NCI-H2196 treated with DMSO at 0.1 percent for 48 hours (cell line): ENCODE measurements around the gene TEDDM1.

ENCODE experiments used
- DNase-seq: peaks from one replicate; lab custom pipeline; 2025; ENCODE audit not compliant: unreplicated experiment; lab: John Stamatoyannopoulos, UW

Gene TEDDM1

DNA sequence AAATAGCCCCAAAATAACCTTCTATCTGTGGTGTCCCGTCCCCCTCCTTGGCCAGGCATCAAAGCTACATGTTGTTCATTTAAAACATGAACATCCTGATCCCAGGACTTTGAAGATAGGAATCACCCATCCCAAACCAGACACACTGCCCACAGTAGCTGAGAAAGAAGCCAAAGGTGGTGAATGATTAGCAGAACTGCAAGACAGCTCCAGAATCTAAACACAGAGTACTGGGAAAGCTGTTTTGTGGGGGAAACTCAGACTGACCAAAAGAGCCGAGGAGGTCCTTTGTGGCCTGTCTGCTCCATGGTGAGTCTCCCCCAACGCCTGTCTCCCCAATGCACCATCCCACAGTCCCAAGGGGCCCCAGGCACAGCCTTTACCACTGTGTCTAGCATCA is 7.3 kb upstream of the TEDDM1 start:
- DNase-seq: no peak

DNA sequence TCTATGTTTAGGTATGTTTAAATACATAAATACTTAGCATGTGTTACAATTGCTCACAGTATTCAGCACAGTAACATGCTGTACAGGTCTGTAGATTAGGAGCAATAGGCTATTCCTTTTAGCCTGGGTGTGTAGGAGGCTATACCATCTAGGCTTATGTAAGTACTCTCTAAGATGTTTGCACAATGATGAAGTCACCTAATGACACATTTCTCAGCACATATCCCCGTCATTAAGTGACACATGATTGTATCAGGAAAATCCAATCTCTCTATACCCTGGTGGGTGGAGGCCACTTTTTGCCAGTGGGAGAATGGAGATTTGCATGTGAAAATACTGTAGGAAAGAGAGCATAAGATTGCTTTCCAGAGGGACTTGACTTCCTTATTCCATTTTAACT is 5.5 kb upstream of the TEDDM1 start:
- DNase-seq: no peak

- no peak for DNase-seq
Measured at GRCh38 chr1:182405578-182405977, 5.1 kb upstream of the TEDDM1 start.

DNA sequence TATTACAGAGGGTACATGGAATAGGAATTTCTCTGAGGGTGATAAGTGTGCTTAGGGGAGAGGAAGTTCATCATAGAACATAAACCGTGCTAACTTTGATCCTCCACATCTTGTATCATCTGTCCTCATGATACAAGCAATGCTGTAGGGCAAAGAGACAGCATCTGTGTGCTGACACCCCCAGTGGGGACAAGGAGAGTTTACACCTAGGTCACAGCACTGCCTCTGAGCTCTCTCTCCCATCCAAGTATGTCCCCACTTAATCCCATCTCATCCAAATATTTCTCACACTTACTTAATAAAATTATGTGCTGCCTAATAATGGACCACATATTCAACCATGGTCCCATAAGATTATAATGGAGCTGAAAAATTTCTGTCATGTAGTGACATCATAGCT is 4.3 kb upstream of the TEDDM1 start:
- no peak for DNase-seq

DNA sequence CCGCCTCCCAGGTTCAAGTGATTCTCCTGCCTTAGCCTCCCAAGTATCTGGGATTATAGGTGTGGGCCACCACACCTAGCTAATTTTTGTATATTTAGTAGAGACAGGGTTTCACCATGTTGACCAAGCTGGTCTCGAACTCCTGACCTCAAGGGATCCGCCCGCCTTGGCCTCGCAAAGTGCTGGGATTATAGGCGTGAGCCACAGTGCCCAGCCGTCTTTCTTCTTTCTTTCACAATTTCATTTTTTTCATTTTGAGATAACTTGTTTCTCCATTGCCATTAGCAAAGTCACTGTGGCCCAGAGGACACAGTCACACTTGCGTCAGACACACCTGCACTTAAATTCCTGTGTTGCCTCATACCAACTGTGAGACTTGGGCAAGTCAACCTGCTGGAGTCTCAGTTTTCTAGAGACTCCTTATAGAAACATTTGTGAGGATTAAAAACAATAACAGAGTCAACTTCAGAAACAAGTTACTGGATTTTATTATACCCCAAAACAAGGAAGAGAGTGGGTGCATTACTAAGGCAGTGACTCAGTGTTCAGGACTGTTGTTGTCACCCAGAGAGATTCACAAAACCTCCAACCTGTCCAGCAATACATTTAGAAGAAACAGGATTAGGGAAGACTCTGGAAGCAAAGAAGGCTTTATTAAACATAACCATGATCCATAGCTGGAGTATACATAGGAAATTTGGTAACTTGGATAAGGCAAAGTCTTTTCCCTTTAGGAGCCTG is 2.6 kb downstream of the TEDDM1 start:
- DNase-seq: no peak

DNA sequence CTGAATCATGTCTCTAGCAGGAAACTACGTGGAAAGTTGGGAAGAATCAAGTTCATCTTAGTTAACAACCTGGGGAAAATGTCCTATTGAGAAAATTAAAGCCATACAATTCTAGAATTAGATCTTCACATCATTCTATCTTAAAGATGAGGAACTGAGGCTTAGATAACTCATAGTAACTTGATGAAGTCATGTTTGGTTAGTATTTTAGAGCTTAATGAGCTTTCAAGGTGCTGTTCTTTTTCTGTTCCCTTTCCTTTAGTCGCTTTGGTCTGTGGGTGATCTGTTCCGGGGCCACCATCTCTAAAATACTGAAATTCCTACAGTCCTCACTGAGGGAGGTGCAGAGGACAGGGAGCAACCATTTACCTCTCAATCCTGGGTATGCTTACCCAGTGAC is 4.6 kb downstream of the TEDDM1 start:
- no peak for DNase-seq

DNA sequence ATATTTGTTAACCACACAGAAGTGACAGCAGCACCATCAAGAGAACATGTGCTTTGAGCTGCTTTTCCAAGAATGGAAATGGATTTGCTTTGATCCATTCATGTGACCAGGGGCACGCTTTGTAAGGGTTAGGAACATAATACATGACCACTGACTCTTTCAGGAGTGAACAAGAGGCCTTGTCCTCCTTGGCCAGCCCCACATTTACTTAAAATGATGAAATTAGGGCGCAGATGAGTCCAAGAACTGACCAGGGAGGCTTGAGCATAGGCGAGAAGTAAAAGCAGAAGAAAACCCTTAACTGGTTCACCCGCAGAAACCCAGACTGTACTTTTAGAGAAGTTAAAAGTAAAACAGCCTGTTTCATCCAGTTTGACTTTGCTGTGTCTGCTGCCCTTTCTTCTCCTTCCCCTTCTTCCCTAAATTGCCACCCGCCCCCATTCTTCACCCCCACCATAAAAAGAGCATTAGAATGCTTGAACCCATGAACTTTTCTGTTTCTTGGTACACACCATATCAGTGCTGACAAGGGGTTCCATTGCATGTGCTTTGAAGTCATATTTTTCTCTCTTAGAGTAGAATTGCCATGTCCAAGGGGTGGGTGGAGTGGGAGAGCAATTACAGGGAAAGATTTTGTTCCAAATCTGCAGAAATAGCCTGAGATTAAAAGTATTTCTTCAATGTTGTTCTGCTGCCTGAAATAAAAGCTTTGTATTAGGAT is 6.3 kb downstream of the TEDDM1 start:
- DNase-seq: no peak

GRCh38 chr1:182392050-182393028 is 8.1 kb downstream of the TEDDM1 start:
- DNase-seq: peak; percentile 57

DNA sequence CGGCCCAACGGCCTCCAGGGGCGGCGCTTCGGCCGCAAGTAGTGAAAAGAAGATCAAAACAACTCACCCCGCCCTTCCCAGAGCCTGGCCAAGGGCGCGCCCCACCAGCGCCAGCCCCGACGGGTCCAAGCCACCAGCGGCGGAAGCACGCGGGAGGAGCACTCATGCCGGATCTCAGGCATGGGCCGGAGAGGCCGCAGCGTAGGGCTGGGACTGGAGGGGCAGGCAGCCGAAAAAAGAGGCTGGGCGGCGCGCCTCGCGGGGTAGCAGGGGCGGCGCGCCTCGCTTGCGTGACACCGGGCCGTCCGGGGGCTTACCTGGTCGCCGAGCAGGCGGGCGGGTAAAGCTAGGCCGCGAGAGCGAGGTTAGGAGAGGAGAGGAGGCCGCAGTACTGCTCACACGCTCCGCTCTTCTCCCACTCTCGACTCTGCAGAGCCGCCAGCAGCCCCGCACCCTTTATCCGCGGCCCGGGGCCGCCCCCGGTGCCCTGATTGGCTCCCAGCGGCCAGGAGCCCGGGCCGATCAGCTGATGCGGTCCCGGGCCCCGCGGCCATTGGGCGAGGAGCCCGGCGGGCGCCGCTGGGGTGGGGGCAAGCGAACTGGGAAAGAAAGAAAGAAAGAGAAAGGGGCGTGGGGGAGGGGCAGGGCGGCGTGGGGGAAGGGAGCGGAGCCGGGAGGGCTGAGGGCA is 9.0 kb downstream of the TEDDM1 start, which contains the start of gene GLUL:
Gene GLUL (minus strand): TSS at position 429 of the 688 bp plus-strand sequence. CDS start 3,053 bp downstream, outside the sequence.
- peak; percentile 76 for DNase-seq

GRCh38 chr1:182391028-182391361 is 9.5 kb downstream of the TEDDM1 start:
- DNase-seq: no peak

DNA sequence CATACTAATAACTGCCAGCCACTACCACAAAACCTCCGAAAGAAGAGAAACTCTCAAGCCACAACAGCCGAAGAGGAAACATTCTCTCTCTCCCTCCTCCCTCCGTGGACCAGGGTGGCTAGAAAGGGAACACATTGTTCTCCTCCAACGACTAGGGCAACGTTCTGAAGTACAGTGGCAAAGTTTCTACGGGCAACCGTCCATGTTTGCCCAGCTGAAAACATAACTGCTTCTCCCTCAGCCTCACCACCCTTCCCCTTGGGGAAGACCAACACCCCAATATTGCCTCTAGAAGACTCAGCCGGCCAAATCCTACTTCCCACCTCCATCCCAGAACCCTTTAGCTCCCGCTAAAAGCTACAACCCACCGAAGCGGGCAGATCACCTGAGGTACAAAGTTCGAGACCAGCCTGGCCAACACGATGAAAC is 10.8 kb downstream of the TEDDM1 start:
- no peak for DNase-seq

DNA sequence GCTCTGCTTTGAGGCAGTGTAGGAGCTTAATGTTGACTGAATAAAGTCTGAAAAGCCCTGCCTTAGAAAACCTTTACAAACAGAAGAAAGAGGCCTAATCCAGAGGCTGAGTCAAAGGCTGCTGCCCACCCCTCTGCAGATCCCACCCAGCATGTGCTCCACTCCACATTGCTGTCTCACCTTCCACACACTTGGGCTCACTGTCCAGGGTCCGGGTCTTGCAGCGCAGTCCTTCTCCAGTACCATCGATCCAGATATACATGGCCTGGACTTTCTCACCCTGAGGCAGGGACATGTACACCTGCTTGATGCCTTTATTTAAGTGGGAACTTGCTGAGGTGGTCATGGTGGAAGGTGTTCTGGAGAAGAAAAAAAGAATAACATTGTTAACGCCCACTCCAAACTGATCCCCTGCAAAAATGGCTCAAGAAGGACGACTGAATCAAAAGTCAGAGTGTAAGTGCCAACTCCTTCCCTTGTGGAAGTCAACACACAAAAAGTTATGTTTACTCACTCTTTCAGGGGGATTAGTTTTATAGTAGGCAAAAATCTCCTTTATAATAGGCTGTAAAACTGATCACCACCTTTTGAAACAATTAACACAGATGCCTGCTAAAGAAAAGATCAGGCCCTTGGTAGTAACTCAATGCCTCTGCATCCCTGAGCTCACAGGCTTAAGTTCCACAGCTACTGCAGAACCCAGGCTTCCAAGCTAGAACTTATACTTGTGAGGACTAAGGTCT is 11.9 kb downstream of the TEDDM1 start:
- DNase-seq: no peak

GRCh38 chr1:182387566-182387965 is 12.9 kb downstream of the TEDDM1 start:
- DNase-seq: no peak

DNA sequence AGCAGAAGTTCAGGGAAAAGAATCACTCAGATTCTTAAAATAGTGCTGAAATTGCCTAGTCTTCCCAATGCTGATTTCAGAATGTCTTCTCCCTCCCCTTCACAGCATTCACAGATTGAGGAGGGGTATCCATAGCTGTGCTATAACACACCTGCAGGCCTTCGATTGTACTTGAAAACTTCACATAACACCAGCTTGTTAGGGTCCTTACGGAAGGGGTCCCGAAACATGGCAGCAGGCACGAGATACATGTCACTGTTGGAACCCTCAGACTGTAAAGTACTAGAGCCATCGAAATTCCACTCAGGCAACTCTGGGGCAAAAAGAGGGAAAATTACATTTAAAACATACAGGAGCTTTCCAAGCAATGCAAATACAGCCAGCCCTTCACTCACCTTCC is 13.5 kb downstream of the TEDDM1 start:
- no peak for DNase-seq

DNA sequence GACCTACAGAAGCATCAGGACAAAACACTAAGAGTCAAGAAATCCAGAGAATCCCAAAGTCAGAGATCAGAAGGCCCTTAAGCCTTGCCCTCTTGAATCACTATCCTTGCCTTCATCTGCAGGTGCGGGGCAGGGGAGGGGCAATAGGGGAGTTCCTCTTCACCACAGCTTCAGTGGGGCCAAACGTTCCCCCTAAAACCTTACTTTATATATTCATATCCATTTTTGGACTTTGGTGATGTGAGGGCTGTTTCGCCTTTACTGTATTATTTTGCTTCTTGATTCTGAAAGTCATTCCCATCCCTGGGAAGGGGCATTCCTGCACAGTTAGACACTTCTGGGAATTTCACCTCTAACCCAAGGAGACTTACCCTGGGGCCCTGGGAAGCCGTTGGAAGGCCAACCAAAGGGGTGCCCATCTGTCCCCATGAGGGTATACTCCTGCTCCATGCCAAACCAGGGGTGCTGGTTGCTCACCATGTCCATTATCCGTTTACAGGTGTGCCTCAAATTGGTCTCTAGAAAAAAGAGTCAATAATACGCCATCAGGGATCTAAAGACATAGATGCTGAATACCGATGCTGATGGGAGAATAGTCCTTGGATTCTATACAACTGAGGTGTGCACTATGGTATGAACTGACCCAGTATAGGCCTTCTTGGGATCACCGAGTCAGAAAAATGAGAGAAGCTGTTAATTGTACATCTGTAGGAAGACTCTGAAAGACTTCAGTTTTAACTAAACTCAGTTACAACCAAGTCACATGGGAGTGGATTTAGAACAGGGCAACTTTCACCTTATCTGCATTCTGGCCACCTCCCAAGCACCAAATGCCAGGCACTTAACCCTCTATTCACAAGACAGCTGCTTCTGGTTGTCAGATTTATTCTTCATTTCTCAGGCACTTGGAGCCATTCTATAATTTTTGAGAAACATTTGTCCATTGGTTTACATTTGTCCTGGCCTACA is 14.3 kb downstream of the TEDDM1 start:
- DNase-seq: no peak

DNA sequence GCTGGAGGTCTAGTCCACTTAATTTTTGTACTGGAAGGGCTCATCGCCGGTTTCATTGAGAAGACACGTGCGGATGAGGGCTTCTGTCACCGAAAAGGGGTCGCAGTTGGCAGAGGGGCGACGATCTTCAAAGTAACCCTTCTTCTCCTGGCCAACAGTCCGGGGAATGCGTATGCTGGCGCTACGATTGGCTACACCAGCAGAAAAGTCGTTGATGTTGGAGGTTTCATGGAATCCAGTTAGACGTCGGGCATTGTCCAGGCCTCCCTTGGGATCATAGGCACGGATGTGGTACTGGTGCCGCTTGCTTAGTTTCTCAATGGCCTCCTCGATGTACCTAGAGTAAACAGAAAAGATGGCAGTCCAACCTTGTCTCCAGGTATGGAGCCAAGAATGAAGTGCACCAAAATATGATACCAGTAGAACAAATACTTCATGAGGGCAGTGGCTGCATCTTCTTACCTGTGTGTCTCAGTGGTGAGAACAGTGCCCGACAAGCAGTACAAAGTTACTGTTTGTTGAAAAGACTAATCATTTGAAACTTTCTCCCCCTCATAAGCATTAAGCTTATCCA is 16.0 kb downstream of the TEDDM1 start:
- no peak for DNase-seq

GRCh38 chr1:182383934-182384333 is 16.5 kb downstream of the TEDDM1 start:
- no peak for DNase-seq

DNA sequence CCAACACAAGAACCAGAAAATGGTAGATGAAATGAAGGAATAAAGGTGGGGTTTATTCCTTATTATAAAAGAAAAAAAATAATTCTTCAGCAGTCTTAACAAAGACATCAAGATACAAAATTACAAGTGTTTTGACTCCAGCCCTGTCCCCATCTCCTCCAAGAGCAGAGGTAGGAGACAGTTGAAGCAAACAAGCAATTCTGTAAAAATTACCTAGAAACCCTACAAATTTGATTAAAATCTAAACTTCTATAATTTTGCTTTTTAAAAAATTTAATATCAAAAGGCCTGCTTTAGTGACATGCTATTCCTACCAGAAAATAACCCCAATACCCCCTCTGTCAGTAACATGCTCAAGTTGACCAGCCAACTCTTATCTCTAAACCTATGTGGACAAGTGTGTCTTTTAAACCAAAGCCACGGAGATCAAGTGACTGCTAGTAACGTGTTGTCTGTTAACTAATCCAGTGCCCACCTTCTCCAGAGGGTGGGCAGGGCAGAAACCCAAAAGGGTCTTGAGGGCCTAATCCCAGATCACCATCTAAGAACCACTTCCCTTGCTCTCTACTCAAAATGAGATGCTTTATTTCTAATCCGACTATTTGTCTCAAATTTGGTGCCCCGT is 17.3 kb downstream of the TEDDM1 start:
- no peak for DNase-seq
